HG03045 (cell line): ENCODE results near the gene IRF2BPL.

Source experiments
- ATAC-seq: cut with Tn5 transposase; IDR thresholded peaks from one replicate; pipeline ENCODE4 v1.9.1; 2021; ENCODE audit warnings: mild to moderate bottlenecking, moderate library complexity; ENCODE audit not compliant: unreplicated experiment

The IRF2BPL gene

GRCh38 chr14:76993752-76994151 lies 34.8 kb downstream of the IRF2BPL start:
- no peak for ATAC-seq

GRCh38 chr14:76990084-76990483 lies 38.4 kb downstream of the IRF2BPL start:
- no peak for ATAC-seq

- no peak for ATAC-seq
Measured at GRCh38 chr14:76987956-76988520, 40.5 kb downstream of the IRF2BPL start.

- no peak for ATAC-seq
Measured at GRCh38 chr14:76986231-76986565, 42.3 kb downstream of the IRF2BPL start.

- no peak for ATAC-seq
Measured at GRCh38 chr14:76985540-76986230, 42.8 kb downstream of the IRF2BPL start.

GRCh38 chr14:76984787-76985375 lies 43.6 kb downstream of the IRF2BPL start:
- no peak for ATAC-seq

GRCh38 chr14:76984297-76984696 lies 44.2 kb downstream of the IRF2BPL start:
- ATAC-seq = no peak

- no peak for ATAC-seq
Measured at GRCh38 chr14:76981670-76982069, 46.8 kb downstream of the IRF2BPL start.

GRCh38 chr14:76977793-76978720 lies 50.5 kb downstream of the IRF2BPL start:
- ATAC-seq = peak; percentile 94

GRCh38 chr14:76976240-76977005 lies 52.1 kb downstream of the IRF2BPL start:
- no peak for ATAC-seq

- ATAC-seq = no peak
Measured at GRCh38 chr14:76975812-76976211, 52.7 kb downstream of the IRF2BPL start.

- ATAC-seq = no peak
Measured at GRCh38 chr14:76975051-76975450, 53.5 kb downstream of the IRF2BPL start.
